Muscle of arm (tissue), 12 donors: Measurements from ENCODE around the gene OR6B3. TPM values are rescaled to one million over a fixed set of nuclear protein-coding genes. Genes with fewer than 3 reads are reported as not detected.
"Not testable (repeated sequence)": the region's sequence is repeated elsewhere in the genome, so short reads cannot be mapped to it uniquely, and the experiment has no call there.

Source experiments
- DNase-seq: peaks from one replicate; pipeline ENCODE4 v3.0.0-alpha.2; 2013
- polyA plus RNA-seq, 12 donors: library from polyadenylated mRNA; unstranded; fragments of 120-200 nt; gene quantifications; one replicate each; pipeline ENCODE4 v1.2.1, GENCODE V29; 2013; ENCODE audit not compliant: insufficient read length in 12 of 12

Gene OR6B3
- polyA plus RNA-seq, 12 donors: not detected

DNA sequence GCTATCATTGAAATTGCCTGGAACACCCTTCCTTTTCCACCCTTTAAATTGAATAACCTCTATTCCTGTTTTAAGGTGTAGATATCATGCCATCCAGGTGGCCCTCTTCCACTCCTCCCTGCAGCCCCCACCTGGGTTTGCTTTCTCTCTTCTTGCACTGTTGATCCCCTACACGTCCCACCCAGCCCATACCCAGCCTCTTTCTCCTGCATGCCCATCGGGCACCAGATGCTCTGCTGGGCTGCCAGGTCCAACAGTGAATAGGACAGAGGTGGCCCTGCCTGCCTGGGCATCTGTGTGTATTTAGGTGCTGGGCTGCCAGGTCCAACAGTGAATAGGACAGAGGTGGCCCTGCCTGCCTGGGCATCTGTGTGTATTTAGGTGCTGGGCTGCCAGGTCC is 9.2 kb downstream of the OR6B3 start:
- not testable (repeated sequence) for DNase-seq

DNA sequence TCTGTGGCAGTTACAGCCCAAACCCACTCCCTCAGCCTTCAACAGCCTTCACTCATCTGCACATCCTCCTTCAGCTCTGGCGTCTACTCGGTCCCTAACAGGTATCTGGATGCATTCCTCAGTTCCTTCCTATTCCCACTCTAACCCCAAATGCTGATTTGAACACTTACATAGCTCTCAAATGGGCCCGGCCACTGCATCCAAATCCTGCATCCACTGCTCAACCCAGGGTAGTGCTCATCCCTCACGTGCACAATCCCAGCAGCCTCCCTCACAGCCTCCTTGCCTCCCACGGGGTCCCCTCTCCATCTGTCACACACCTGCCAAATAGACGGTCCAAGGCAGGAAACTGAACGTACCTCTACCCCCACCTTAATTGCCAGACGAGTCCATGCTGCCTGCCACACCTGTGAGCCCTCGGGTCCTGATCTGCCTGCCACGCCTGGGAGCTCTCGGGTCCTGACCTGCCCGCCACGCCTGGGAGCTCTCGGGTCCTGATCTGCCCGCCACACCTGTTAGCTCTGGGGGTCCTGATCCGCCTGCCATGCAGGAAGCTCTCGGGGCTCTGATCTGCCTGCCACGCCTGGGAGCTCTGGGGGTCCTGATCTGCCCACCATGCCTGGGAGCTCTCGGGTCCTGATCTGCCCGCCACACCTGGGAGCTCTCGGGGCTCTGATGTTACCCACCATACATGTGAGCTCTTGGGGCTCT is 9.9 kb downstream of the OR6B3 start:
- DNase-seq: no peak

- no peak for DNase-seq
These were observed 10.6 kb downstream of the OR6B3 start for GRCh38 chr2:240042740-240043139.

DNA sequence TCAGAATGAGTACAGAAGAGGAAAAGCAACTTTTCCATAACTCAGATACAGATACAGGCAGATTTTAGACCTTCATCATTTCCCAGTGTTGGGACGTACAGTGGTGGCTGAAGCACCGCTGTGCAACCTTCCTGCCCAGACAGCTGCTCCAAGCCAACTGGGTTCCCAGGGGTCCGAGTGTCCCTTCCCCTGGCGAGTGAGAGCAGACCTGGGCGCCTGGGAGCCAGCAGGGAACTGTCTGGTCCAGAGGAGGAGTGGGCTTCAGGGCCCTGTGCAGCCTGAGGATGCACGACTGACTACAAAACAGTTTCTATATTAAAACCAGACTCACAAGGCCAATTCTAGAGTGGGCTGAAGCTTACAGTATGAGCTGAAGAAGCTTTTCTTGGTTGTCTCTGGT is 12.0 kb downstream of the OR6B3 start:
- DNase-seq: no peak

GRCh38 chr2:240037358-240037757 is 16.0 kb downstream of the OR6B3 start:
- no peak for DNase-seq

DNA sequence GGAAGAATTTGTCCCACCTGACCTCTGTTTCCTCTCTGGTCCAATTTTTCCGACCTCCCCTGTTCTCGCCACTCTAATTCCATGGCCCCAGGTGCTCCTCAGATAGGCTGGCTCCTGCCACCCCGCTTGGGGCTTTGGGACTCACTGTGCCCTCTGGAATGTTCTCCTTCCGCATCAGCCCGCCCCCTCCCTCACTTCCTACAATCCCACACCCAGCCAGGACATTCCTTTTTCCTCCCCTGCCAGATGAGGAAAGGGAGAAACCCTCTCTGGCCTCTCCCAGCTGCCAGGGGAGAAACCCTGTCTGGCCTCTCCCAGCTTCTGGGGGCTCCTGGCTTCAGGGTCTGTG is 20.0 kb downstream of the OR6B3 start:
- no peak for DNase-seq

DNA sequence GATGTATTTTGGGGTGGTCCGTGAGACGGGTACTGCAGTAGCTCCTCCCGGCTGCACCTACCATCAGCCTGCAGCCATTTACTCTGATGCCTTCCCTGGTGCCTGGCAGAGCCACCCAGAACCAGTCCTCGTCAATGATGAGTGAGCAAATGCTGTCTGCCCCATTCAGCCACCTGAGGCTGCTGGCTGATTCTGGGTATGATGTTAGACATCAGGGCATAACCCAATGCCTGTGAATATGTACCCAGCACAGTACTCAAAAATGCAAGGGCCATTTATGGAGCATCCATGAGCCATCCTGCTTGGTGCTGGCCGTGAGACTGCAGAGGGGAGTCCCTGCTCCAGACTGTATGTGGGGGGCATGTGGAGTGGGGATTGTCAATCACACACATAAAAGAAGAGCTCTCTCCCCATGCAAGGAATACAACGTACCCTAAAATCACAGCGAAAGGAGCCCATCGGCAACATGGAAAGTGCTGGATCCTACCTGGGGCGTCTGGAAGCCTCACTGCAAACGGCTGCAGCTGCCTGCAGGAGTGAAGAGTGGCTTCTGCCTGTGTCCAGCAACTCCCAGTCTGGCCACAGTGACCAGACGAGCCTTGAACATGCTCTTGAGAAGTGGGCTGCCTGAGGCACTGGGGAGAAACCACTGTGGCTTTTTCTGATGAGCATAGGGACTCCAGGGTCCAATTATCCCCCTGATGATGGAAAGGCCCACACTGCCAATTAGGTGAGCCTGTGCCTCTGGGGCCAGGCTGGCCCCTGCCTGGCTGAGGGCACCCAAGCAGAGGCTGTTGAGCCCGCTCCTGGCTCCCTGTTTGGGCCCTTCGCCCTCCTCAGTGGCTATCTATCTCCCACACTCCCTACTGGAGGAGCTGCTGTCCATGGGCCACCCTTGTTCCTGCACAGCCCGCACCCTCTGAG is 20.7 kb downstream of the OR6B3 start:
- no peak for DNase-seq

GRCh38 chr2:240030379-240031094 is 22.8 kb downstream of the OR6B3 start, which contains the start of gene OR6B2:
Gene OR6B2 (minus strand): TSS chr2:240030429. CDS start chr2:240030429, 0 bp downstream.
- DNase-seq: no peak

DNA sequence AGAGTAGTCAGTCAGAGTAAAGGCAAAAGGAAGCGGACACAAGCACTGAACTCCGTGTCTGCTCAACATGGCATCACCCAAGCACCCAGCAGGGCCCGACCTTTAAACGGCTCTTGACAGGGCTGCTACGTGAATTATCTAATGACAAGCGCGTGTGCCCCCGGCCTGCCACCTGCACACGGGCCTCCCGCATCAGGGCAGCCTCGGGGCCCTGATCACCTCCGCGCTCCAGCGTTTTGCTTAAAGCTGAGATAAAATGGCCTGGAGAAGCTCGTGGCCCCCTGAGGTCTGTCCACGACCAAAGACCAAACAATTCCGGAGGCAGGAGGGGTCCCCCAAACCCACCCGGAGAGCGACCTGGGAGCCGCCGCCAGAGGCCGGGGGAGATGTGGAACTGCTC is 28.6 kb downstream of the OR6B3 start:
- peak; percentile 10 for DNase-seq

DNA sequence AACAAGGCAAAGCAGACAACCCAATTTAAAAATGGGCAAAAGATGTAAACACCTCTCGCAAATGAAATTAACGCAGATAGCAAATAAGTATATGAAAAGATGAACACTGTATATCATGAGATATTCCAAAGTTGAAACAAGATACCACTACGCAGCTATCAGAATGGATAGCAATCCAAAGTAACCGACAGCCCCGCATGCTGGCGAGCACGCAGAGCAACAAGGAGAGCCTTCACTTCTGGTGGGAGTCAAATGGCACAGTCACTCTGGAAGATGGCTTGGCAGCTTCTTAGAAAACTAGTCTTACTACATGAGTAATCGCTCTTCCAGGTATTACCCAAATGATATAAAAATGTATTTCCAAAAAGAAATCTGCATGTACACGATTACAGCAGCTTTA is 29.5 kb downstream of the OR6B3 start:
- no peak for DNase-seq

DNA sequence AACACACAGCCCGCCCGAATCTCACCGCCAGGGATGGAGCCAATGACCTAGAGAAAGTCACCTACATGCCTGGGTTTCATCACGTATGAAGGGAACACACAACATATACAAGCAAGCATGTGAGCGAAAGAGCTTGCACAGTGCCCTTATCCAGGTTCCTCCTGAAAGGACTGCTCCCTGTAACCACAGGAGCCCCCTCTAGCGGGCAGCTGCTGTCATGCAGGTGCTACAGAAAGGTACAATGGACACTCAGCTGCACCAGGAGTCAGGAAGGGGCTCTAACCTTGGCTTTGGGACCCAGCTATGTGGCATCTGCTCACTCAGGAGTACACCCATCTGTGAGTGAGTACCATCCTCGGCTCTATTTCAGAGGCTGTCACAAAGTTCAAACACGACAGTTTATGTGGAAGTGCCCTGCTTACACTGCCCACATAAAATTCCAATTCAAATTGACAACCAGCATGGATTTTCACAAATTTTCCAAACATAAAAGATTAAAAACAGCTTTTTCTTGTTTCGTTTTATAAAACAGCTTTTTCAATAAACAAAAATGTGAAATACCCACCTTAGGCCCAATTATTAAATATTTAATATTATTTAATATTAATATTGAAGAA is 31.7 kb downstream of the OR6B3 start:
- DNase-seq: peak; percentile 13

- DNase-seq: no peak
These were observed 35.1 kb downstream of the OR6B3 start for GRCh38 chr2:240018071-240018750.

DNA sequence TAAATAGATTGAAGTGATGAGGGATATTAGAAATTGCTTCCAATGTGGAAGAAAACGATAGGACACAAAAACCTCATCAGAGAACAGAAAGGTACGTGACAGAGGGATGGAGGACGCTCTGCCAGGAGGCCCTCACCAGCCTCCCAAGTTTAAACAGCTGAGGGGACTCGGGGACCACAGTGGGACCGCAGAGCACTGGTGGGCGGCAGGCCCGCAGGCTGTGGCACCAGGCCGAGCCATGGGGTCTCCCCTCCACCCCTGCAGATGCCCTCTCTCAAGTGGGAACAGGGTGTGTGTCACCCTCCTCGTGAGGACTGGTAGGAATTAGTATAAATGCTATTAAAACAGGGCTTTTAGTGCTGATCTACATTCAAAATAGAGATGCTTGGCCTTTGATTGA is 39.0 kb downstream of the OR6B3 start:
- DNase-seq: no peak

DNA sequence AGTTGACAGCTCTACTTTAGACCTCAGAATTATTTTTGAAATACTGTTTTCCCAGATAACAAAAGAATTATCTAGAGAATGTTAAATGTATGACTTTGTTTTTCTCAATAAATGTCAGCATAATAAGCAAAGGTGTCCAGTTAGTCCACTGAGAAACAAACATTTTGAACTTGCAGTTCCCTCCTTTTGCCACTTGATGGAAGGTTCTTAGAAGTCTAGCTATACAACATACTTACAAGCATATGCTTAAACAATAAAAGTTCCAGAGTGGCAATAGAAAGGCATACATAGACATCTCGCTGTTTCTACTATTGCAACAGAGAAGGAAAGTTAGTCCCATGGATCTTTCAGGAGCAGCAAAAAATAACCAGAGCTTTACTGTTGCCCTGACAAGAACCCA is 40.0 kb downstream of the OR6B3 start:
- no peak for DNase-seq

DNA sequence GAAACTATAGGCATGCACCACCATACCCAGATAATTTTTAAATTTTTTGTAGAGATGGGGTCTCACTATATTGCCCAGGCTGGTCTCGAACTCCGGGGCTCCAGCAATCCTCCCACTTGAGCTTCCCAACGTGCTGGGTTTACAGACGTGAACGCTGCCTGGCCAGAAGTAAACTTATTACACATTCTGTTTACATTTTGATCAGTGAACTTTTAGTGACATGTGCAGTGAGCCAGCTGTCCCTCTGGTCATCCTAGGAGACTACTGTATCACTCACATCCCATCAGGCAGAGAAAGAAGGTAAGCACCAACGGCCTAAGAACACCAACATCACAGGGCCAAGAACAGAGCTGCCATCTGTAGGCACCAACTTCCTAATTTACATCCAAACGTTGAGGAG is 50.3 kb downstream of the OR6B3 start:
- DNase-seq: no peak

- no peak for DNase-seq
These were observed 52.6 kb downstream of the OR6B3 start for GRCh38 chr2:240000671-240001070.

DNA sequence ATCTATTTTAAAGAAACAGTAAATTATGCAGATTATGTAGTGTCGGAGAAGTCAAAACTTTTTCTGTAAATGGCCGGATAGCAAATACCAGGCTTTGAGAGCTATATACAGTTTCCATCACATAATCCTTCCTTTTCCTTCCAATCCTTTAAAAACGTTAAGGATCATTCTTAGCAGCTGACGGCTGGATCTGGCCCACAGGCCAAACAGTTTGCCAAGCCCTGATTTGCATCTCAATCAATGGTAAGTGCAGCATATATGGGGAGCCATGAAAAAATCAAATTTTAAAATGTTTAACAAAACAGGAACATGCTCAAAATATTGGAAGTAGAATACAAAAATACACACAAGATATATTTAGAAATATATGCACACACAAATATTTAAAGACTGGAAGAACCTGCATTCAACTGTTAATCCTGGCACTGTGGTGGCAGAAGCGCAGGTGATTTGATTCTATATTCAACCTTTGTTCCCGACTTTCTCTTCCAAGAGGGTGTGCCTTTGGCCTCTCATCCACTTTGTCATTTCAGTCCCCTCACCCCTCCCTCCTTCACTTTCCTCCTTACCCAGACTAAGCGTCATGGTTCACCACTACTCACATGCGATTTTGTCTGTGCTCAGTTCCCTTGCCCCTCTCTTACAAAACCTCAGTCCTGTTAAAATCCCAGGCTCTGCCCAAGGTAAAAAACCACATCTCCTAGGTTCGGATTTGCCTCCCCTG is 55.5 kb downstream of the OR6B3 start:
- DNase-seq: no peak
